AG10803 (cell line): ENCODE measurements around the gene LPAR3.
A peak's percentile ranks its signal among the peaks of the same experiment; 100 is the strongest.

Experiments
- DNase-seq: peaks from one replicate; pipeline ENCODE4 v3.0.0; 2010; ENCODE audit warnings: low read depth
- H3K4me3 ChIP-seq: 2 replicates; pipeline ENCODE4 v1.5.1; 2011; ENCODE audit warnings: mild to moderate bottlenecking, low read length, control low read depth
- CTCF ChIP-seq: conservative IDR thresholded peaks from 2 replicates; pipeline ENCODE4 v1.5.1; 2011; ENCODE audit warnings: mild to moderate bottlenecking, low read length, control low read depth, inconsistent platforms

LPAR3 gene

GRCh38 chr1:84789014-84789413, 104.0 kb downstream of the LPAR3 start:
- no peak for DNase-seq
- no peak for TF ChIP-seq CTCF
- no peak overlapping the region for H3K4me3 ChIP-seq

GRCh38 chr1:84785271-84786036, 107.6 kb downstream of the LPAR3 start:
- no peak for DNase-seq
- no peak for TF ChIP-seq CTCF

GRCh38 chr1:84782881-84783280, 110.1 kb downstream of the LPAR3 start:
- no peak for TF ChIP-seq CTCF

More at GRCh38 chr1:84785271-84786036, 107.6 kb downstream of the LPAR3 start:
- H3K4me3 ChIP-seq, result no peak overlapping the region

GRCh38 chr1:84781946-84782771, 110.8 kb downstream of the LPAR3 start:
- DNase-seq, result peak; percentile 33
- peak; percentile 64 for TF ChIP-seq CTCF
- H3K4me3 ChIP-seq, result no peak overlapping the region

More at GRCh38 chr1:84782881-84783280, 110.1 kb downstream of the LPAR3 start:
- DNase-seq, result no peak
- H3K4me3 ChIP-seq, result no peak overlapping the region

GRCh38 chr1:84780000-84780716, 112.8 kb downstream of the LPAR3 start:
- H3K4me3 ChIP-seq, result no peak overlapping the region
- no peak for TF ChIP-seq CTCF
- peak; percentile 68 for DNase-seq

GRCh38 chr1:84776639-84777038, 116.4 kb downstream of the LPAR3 start:
- no peak for DNase-seq
- TF ChIP-seq CTCF, result no peak
- H3K4me3 ChIP-seq, result no peak overlapping the region
